T-helper 17 cell (primary cell): Measurements from ENCODE around the gene UNC5C. TPM values are rescaled to one million over a fixed set of nuclear protein-coding genes. Genes with fewer than 3 reads are reported as not detected.

Experiments
- ATAC-seq: fragments of 150-1000 bp; cut with Tn5 transposase; 2 replicates; pipeline ENCODE4 v1.10.0; 2021; ENCODE audit warnings: mild to moderate bottlenecking, moderate library complexity
- DNase-seq, 3 donors: peaks; one replicate each; pipeline versions ENCODE4 v3.0.0 to v3.0.0-alpha.2; 2020 to 2021
- H3K9me3 ChIP-seq: one replicate; pipeline ENCODE4 v1.7.0; 2013; ENCODE audit warnings: low read length, mild to moderate bottlenecking; ENCODE audit not compliant: control insufficient read depth, poor library complexity, severe bottlenecking
- H3K27ac Mint-ChIP-seq: one replicate; pipeline ENCODE4 v1.8.0; 2022; ENCODE audit warnings: mild to moderate bottlenecking, moderate library complexity, mixed read lengths
- H3K27me3 Mint-ChIP-seq: one replicate; pipeline ENCODE4 v1.8.0; 2022; ENCODE audit warnings: mixed read lengths
- H3K36me3 Mint-ChIP-seq: one replicate; pipeline ENCODE4 v1.8.0; 2022; ENCODE audit warnings: low read depth, mixed read lengths
- H3K4me1 Mint-ChIP-seq: one replicate; pipeline ENCODE4 v1.8.0; 2022; ENCODE audit warnings: mild to moderate bottlenecking, mixed read lengths
- H3K4me3 Mint-ChIP-seq: one replicate; pipeline ENCODE4 v1.8.0; 2022; ENCODE audit warnings: mild to moderate bottlenecking, moderate library complexity, mixed read lengths
- total RNA-seq, 4 donors: library from RNA in 2 of 4; stranded (reverse) in 2 of 4; gene quantifications; one replicate each; pipeline ENCODE4 v1.2.3 and lab custom pipeline; 2022 to 2026

The UNC5C gene
- total RNA-seq, 2 donors from 2014 or later: 0.18 TPM; not detected in 1

DNA sequence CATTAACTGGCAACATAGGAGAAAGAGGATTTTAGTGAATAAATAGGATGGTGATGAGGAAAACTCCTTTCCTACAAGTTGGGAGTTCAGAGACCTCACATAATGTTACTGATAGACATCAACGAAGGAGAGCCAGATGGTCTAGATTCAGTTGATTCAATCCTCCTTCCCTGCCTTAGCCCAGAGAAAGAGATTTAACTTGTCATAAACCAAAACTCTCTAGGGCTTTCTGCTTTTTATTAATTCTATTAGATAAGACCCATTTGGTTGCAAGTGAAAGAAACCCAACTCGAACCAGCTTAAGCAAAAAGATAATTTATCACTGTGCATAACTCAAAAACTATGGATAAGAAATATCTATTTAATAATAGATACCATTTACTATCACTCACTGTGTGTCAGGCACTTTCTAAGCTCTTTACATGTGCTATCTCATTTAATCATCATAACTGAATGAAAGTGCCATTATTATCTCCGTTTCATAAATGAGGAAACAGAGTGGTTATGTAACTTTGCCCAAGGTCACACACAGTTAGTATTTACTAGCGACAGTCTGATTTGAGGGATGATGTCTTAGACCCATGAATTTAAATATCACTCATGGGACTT is 4.3 kb upstream of the UNC5C start:
- Mint-ChIP-seq H3K4me3 (no peak overlapping the region), H3K27me3 (peaks cover 44% of the 10 kb centered on the region)

DNA sequence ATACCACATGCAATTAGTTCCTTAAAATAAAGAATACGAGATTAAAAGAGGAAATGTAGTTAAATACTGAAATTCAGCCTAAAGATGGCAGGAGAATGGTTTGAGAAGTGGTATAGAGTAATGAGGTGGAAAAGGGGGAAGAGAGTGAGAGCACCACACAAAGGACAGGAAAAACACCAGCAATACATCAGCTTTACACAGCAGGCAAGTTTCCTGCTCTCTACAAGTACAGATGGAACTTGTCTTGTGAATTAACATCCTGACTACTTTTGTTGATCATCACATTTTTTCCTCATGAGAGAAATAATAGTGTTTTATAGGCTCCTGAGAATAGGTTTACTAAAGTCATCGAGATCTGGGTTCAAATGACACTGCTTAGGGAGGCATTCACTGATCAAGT is 2.9 kb upstream of the UNC5C start:
- no peak for DNase-seq
- ATAC-seq: no peak
- Mint-ChIP-seq H3K27me3 (peaks cover 57% of the 10 kb centered on the region), H3K27ac (no peak overlapping the region), H3K36me3 (peaks cover 2% of the 10 kb centered on the region), H3K4me3 (no peak overlapping the region), H3K4me1 (peaks cover 18% of the 10 kb centered on the region)
- peaks cover 3% of the 10 kb centered on the region for H3K9me3 ChIP-seq

More for the DNA sequence above, 4.3 kb upstream of the UNC5C start:
- Mint-ChIP-seq H3K27ac (no peak overlapping the region), H3K36me3 (peaks cover 2% of the 10 kb centered on the region), H3K4me1 (peaks cover 13% of the 10 kb centered on the region)
- DNase-seq (no peak), ATAC-seq (no peak)
- H3K9me3 ChIP-seq: peaks cover 3% of the 10 kb centered on the region

DNA sequence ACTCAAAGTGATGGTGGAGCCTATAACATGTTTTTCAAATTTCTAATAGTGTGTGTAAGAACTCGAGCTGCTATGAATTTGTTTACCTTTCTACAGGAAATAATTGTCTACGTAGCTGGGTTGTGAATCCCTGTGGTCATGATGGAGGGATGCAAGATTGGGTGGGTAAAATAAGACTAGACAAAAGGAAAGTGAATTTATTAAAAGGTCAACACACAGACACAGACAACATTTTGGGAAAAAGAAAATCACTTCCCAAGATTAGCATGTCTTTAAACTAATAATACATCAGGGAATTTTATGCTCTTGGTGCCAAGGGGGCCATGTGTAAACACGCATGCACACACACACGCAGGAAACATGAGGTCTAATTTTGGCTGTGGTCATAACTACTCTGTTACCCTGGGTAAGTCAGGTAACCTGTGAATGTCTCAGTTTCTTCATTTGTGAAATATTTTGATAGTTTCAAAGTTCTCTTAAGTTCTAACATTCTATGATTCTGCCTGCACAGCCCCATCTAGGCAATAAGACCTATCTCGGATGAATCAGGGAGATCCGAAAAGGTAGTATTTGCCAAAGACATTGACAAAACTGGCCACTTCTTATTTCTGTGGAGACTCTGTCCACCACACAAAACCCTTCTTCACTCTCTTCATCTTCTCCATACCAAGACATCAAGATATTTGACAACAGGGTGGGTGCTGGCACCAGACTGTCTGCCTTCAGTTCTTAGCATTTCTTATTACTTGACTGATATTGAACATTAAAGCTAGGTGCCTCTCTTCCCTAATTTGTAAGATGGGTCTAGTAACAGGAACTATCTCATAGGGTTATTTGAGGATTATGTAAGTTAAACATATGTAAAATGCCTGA is 1.6 kb upstream of the UNC5C start:
- no peak overlapping the region for H3K27ac Mint-ChIP-seq
- H3K4me3 Mint-ChIP-seq: peak overlapping the region; percentile 91
- peaks cover 68% of the 10 kb centered on the region for H3K27me3 Mint-ChIP-seq

DNA sequence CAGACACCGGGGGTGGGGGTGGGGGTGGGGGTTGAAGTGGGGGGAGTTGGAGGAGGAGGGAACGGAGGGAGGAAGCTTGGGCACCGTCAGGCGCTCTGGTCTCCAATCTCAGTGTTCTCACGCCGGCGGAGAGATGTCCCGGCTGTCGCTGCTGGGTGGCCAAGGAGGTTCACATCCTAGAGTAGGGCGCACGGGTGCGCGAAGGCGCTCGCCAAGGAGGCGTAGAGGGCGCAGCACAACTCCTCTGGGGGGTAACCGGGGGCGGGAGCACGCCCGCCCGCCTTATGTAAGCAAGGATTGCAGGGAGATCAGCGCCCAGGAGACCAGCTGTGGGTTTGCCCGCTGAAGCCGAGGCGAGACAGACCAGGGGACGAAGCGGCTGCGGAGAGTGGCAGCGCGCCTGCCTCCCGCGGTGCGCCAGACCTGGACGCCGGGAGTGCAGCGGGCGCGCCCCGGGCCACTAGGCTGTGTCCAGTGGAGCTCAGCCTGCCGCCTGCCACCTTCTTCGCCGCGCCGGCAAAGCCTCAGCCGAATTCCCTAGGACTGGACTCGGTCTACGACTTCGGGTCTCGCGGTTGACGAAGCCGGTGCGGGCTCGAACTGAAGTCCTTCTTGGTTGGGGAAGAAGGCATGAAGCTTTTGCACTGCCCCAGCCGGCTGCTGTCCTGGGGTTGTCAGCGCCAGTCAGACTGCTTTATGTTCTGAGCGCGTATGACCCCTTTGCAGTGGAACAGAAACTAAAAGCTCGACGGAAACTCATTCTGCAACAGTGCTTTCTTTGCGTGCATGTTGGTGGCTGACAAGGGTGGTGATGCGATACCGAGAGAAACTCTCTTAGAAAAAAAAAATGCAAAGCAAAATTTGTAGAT is 707 bp upstream of the UNC5C start:
- H3K27me3 Mint-ChIP-seq: peaks cover 71% of the 10 kb centered on the region
- ATAC-seq: peak; percentile 40
- H3K27ac Mint-ChIP-seq: no peak overlapping the region
- H3K36me3 Mint-ChIP-seq: peaks cover 2% of the 10 kb centered on the region
- peak overlapping the region; percentile 91 for H3K4me3 Mint-ChIP-seq
- peaks cover 3% of the 10 kb centered on the region for H3K9me3 ChIP-seq
- no peak for DNase-seq
- peaks cover 18% of the 10 kb centered on the region for H3K4me1 Mint-ChIP-seq

More for the DNA sequence above, 1.6 kb upstream of the UNC5C start:
- peaks cover 18% of the 10 kb centered on the region for H3K4me1 Mint-ChIP-seq
- no peak for DNase-seq
- peaks cover 2% of the 10 kb centered on the region for H3K36me3 Mint-ChIP-seq
- no peak for ATAC-seq
- H3K9me3 ChIP-seq: peaks cover 3% of the 10 kb centered on the region

DNA sequence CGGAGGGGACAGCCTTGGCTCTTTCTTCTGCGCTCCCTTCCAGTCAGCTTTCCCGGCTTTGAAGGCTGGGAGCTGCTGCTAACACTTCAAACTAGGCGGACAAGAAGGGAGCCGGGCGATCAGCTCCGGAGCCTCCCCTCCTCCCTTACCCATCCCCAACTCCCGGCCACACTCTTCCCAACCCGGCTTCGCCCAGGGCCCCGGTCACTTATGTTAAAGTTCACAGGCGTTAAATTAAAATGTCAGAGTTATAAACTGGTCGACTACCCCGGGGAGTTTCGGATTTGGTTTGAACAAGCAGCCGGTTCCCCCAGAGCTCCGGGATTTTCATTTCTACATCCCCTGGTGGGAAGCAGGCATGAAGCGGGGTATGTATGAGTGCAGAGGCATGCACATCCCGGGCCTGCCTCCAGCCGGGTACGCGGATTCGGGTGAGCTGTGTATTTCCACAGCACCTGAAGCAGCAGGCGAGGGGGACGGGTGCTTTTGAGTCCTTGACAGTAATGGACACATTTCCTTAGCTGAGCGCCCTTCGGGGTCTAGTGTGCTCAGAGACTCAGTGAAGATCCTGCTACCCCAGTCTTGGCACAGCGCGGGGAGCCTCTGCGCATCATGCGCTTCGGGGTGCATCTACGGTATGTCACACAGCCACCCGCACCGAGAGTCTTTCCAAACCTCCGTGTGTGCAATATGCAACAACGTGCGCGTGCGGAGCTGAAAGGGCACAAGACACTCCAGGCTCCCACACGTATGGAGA is 880 bp downstream of the UNC5C start:
- Mint-ChIP-seq H3K4me1 (peaks cover 18% of the 10 kb centered on the region), H3K36me3 (peaks cover 2% of the 10 kb centered on the region), H3K27me3 (peaks cover 67% of the 10 kb centered on the region), H3K4me3 (peak overlapping the region; percentile 91), H3K27ac (no peak overlapping the region)
- DNase-seq: no peak
- H3K9me3 ChIP-seq: peaks cover 3% of the 10 kb centered on the region
- ATAC-seq: no peak

DNA sequence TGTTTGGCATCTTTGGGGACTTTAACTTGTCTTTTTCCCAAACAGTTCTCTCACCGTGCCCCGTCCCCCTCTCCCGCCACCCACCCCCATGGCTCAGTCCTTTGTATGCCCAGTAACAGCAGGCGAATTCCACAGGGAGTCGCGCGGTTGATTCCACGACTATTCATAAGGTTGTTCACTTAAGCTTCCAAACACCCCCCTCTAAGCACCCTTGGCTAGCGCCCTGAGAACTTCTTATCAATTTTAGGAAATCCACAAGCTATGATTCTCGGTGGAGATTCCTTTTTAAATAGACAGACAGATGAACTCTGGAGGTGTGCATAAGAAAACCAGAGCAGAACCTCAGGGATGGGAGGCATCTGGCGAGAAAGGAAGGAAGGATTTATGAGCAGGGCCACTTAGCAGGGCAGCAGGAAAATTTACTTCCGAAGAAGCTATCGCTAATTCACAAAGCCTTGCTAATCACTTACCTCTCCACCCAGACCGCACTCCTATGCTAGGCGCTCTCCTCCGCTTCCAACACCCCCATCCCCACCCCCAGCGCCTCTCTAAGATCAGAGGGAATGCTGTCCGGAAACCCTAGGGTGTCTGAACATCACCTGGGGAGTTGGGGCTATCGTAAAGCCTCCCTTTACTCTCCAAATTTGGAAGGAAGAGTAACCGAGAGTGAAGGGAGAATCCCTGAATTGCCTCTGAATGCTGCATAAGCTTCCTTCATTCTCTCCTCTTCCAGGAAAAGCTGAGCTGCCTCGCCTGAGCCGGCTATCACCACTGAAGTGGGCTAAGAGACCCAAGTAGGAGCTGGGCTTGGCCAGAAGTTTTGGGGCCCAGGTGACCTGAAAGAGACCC is 1.7 kb downstream of the UNC5C start:
- H3K4me3 Mint-ChIP-seq: no peak overlapping the region
- ATAC-seq (no peak), DNase-seq (no peak)
- H3K36me3 Mint-ChIP-seq: peaks cover 2% of the 10 kb centered on the region
- peaks cover 64% of the 10 kb centered on the region for H3K27me3 Mint-ChIP-seq
- no peak overlapping the region for H3K27ac Mint-ChIP-seq
- H3K9me3 ChIP-seq: peaks cover 3% of the 10 kb centered on the region
- H3K4me1 Mint-ChIP-seq: peaks cover 18% of the 10 kb centered on the region

DNA sequence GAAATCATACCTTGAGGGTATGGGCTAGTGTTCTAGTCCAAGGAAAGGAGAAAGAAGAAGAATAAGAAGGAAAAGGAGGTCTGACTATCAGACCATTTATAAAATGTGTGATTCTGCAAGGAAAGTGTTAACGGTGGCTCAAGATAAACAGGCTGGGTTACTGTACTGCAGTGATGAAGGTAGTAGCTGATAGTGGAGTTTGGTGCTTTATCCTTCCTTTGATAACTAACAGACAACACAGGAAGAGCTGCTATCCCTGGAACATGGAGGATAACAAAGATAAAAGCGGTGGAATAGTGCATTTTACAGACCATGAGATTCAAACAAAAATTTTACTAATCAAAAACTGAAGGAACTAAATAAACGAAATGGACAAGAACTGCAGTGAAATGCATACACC is 2.6 kb downstream of the UNC5C start:
- Mint-ChIP-seq H3K27ac (no peak overlapping the region), H3K36me3 (peaks cover 2% of the 10 kb centered on the region), H3K4me1 (peaks cover 18% of the 10 kb centered on the region), H3K4me3 (no peak overlapping the region), H3K27me3 (peaks cover 56% of the 10 kb centered on the region)
- no peak for ATAC-seq
- no peaks in the 10 kb centered on the region for H3K9me3 ChIP-seq
- DNase-seq: no peak

DNA sequence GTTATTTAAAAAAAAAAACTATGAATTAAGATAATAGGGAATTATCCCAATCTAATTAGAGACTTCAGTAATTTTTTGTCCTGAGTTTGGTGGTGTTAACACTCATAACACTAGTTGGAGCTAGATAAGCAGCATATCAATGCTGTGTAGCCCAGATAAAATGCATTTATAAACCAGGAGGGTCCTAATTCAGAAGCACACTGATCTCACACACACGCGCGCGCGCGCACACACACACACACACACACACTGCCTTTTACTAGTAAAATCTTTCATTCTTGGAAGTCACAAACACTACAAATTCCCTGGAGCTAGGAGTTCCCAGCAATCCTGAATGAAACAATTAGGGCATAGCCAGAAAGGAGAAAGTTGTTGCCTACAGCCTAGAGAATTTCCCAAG is 3.2 kb downstream of the UNC5C start:
- Mint-ChIP-seq H3K4me1 (peaks cover 18% of the 10 kb centered on the region), H3K27me3 (peaks cover 51% of the 10 kb centered on the region), H3K4me3 (no peak overlapping the region), H3K36me3 (peaks cover 2% of the 10 kb centered on the region), H3K27ac (no peak overlapping the region)
- ATAC-seq (no peak), DNase-seq (no peak)
- H3K9me3 ChIP-seq: no peaks in the 10 kb centered on the region

DNA sequence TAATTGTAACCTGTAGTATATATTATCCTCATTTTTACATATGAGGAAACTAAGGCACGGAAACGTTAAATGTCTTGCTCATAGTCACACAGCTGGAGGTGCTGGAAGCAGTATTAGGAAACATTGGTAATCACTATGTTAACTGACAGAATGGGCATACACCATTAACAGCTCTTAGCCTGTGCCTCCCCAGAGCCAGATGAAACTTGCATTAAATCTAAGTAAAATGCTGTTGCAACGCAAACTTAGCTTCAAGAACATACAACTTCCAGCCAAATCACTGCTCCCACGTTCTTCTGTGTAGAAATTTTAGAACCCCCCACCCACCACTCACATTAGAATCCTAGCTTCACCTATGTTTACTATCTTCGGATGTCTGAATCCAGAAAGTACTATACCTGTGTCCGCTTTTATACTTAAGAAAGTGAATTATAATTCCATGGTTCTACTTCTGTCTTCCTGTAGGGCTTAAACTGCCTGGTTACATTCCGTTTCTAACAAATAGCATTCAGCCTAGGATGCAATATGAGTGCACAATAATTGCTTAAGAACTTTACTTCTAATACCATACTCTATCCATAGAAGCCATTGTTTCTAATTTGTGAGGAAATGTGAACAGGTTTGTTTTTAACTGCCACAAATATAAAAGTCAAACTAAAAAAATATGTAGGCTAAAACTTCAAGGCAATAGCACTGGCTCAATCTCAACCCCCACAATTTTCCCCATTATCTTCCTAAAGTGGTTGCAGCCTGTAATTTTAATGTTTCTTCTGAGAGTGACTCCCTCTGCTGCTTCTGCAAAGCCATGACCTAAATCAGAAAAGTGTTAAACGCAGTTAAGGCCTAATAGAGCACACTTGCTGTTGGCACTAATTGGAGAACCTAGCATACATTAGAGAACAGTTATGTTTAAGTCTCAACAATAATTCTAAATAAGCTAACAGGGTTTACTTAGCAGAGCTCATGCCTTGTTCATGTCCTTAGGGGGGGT is 4.4 kb downstream of the UNC5C start:
- H3K27me3 Mint-ChIP-seq: peaks cover 47% of the 10 kb centered on the region
- H3K4me1 Mint-ChIP-seq: peaks cover 14% of the 10 kb centered on the region
- H3K9me3 ChIP-seq: no peaks in the 10 kb centered on the region
- H3K4me3 Mint-ChIP-seq: no peak overlapping the region
- no peak overlapping the region for H3K27ac Mint-ChIP-seq
- H3K36me3 Mint-ChIP-seq: peaks cover 2% of the 10 kb centered on the region
- ATAC-seq: no peak
- DNase-seq: no peak

DNA sequence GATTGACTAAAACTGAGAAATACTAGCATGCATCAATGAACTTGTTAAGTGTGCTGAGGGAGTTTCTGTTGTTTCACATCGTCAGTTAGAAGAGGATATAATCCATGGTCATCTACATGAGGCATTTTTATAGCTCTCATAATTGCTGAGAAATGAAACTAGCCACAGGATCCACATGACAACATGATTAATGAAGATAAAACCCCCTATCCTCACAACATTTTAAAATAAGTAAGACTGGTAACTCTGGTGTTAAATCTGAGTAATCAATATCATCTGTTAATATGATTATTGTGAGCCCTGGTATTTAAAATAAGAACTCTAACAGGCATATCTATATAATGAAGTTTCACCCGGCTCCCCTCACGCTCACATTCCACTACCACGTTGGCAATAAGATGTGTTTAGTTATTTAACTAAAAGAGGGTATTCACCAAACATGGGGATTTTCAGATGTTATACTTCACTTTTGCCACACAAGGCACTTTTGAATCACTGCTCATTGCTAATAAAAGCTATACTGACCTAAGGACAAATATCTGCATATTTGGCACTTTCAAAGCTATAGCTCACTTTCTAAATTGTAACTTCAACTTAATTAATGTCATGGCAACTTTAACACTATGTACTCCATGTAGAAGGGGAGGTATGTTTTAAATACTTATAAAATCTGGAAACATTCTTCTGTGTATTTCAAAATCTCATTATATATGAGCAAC is 6.7 kb downstream of the UNC5C start:
- H3K27ac Mint-ChIP-seq: no peak overlapping the region
- ATAC-seq: no peak
- H3K4me3 Mint-ChIP-seq: no peak overlapping the region
- no peak for DNase-seq
- no peaks in the 10 kb centered on the region for H3K9me3 ChIP-seq
- H3K36me3 Mint-ChIP-seq: no peaks in the 10 kb centered on the region
- no peaks in the 10 kb centered on the region for H3K4me1 Mint-ChIP-seq
- peaks cover 42% of the 10 kb centered on the region for H3K27me3 Mint-ChIP-seq

DNA sequence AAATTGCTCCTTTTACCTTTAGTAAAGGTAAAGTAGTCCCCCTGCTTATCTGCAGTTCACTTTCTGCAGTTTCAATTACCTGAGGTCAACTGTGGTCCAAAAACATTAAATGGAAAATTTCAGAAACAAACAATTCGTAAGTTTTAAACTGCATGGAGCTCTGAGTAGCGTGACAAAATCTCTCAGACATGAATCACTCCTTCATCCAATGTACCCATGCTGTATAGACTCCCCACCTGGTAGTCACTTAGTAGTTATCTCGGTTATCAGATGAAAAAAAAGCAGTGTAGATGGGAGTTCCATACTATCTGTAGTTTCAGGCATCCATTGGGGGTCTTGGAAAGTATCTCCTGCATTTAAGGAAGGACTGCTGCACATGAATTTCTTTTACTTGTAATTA is 7.7 kb downstream of the UNC5C start:
- ATAC-seq (no peak), DNase-seq (no peak)
- Mint-ChIP-seq H3K36me3 (no peaks in the 10 kb centered on the region), H3K27ac (no peak overlapping the region), H3K4me3 (no peak overlapping the region), H3K27me3 (peaks cover 33% of the 10 kb centered on the region), H3K4me1 (no peaks in the 10 kb centered on the region)
- H3K9me3 ChIP-seq: no peaks in the 10 kb centered on the region
